Hematopoietic multipotent progenitor cell treated with erythropoietin and hydrocortisone succinate and interleukin-3 and kit ligand, for 8 days (in vitro differentiated cells): ENCODE measurements around the gene IMMT.
A peak's percentile ranks its signal among the peaks of the same experiment; 100 is the strongest.

Experiments
- DNase-seq: peaks from one replicate; pipeline ENCODE4 v3.0.0-alpha.2; 2015

The IMMT gene

GRCh38 chr2:86195808-86196387 lies 636 bp upstream of the IMMT start:
- DNase-seq: no peak

GRCh38 chr2:86194751-86195054 lies 559 bp downstream of the IMMT start:
- DNase-seq: peak; percentile 95

GRCh38 chr2:86193901-86194567 lies 1.2 kb downstream of the IMMT start:
- peak; percentile 52 for DNase-seq

GRCh38 chr2:86189782-86190416 lies 5.4 kb downstream of the IMMT start:
- DNase-seq: peak; percentile 66

- peak; percentile 42 for DNase-seq
These were observed 8.8 kb downstream of the IMMT start for GRCh38 chr2:86186431-86186830.

- no peak for DNase-seq
These were observed 9.6 kb downstream of the IMMT start for GRCh38 chr2:86185517-86186212.

GRCh38 chr2:86176597-86176996 lies 18.7 kb downstream of the IMMT start:
- DNase-seq: no peak

GRCh38 chr2:86175828-86176227 lies 19.4 kb downstream of the IMMT start:
- DNase-seq: no peak

GRCh38 chr2:86174445-86174844 lies 20.8 kb downstream of the IMMT start:
- no peak for DNase-seq

- DNase-seq: no peak
These were observed 22.7 kb downstream of the IMMT start for GRCh38 chr2:86172610-86173009.

- DNase-seq: no peak
These were observed 24.0 kb downstream of the IMMT start for GRCh38 chr2:86171295-86171694.

GRCh38 chr2:86170449-86170848 lies 24.8 kb downstream of the IMMT start:
- no peak for DNase-seq

- DNase-seq: no peak
These were observed 34.9 kb downstream of the IMMT start for GRCh38 chr2:86160156-86160952.

- no peak for DNase-seq
These were observed 37.0 kb downstream of the IMMT start for GRCh38 chr2:86158286-86158685.

- DNase-seq: no peak
These were observed 38.2 kb downstream of the IMMT start for GRCh38 chr2:86157009-86157556.

- no peak for DNase-seq
These were observed 44.8 kb downstream of the IMMT start for GRCh38 chr2:86150502-86150901.

- DNase-seq: no peak
These were observed 47.5 kb downstream of the IMMT start for GRCh38 chr2:86147793-86148192.

GRCh38 chr2:86143926-86144685 lies 51.2 kb downstream of the IMMT start:
- DNase-seq: no peak

- DNase-seq: no peak
These were observed 52.0 kb downstream of the IMMT start for GRCh38 chr2:86143307-86143706.

GRCh38 chr2:86142436-86143257 lies 52.6 kb downstream of the IMMT start:
- DNase-seq: no peak

GRCh38 chr2:86140969-86141392 lies 54.3 kb downstream of the IMMT start:
- DNase-seq: no peak
